GM18507 (cell line): ENCODE measurements around the gene R3HDM2.

ENCODE experiments used
- DNase-seq: peaks from one replicate; pipeline ENCODE4 v3.0.0; 2011; ENCODE audit warnings: low read depth; ENCODE audit not compliant: insufficient read length; ENCODE audit errors: extremely low spot score
- FAIRE-seq: peaks from 2 replicates; lab custom pipeline; 2011; peaks lifted over from hg19 to GRCh38; lab: Jason Lieb, UNC

R3HDM2 gene

GRCh38 chr12:57430931-57431566 is at the start of gene R3HDM2:
R3HDM2 (minus strand) TSS chr12:57431043; CDS start chr12:57310428, 120,615 bp downstream.
- DNase-seq (peak; percentile 95), FAIRE-seq (peak; percentile 96)

DNA sequence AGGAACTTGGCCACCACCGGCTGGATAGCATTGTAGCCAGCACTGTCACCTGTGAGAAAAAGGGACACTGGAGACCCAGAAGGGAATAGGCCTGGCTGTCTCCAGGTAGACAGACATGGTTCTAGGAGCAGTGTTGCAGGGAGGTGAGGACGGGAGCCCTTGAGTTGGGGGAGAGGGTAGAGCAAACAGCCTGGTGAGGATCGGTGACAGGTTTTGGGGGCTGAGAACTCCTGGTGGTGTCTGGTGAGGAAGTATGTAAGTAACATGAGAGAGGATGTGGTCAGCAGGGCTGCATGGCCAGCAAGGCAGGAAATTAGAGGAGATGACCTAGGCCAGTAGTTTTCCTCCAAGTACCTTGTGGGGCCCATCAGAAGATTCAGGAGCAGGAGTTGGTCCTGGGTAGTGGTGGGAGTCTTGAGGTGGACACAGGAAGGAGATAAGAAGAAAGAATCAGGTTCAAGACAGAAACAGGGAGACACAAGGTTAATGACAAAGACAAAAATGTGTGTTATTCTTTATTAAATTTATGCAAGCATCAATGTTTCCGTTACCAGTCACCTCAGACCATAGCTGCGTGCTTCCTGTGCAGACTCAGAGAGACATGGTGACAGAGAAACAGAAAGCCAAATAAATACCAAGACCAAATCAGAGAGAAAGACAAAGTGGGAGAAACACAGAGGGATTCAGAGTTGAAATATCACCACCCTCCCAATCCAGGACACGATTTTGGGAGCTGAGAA is 48.7 kb upstream of the R3HDM2 start, which contains the start of gene ARHGAP9:
Gene ARHGAP9, minus strand, starts transcription at position 491 of the 740 bp plus-strand sequence. Its CDS starts 460 bp downstream, at position 31.
- FAIRE-seq (peak; percentile 91), DNase-seq (no peak)

GRCh38 chr12:57479043-57479375 is 48.2 kb upstream of the R3HDM2 start:
- DNase-seq (no peak), FAIRE-seq (peak; percentile 38)

- DNase-seq, result no peak
- FAIRE-seq, result peak; percentile 94
Observed at GRCh38 chr12:57477710-57478681, 47.2 kb upstream of the R3HDM2 start.

DNA sequence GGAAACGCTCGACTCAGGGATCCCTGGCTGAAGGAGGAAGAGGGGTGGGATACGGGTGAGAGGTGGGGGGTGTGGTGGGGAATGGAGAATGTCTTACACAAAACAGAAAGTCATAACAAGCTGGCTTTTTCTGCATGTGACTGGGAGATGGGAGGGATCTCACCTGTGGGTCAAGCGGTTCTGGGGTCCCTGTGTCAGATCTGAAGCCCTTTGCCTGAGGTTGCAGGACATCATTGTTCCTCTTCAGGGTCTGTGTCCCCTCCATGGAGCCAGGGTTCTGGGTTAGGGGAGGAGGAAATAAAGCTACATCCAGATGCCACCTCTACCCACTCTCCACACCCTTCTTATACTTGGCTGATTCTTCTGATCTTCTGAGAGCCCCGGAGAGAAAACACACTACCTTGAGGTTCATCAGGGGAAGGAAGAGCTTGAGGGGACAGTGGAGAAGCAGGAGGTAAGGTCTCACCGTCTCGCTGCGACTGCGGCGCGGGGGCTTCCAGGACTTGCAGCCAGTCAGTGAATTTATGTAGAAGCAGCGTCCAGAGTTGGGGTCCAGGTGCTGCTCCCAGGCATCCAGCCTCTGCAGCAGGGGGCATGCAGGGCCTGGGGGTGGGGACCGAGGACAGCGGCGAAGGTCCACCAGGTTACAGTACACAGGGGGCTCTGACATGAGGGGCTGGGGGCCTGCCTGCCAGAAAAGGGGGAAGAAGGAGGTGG is 46.3 kb upstream of the R3HDM2 start:
- DNase-seq (no peak), FAIRE-seq (peak; percentile 64)

- FAIRE-seq (peak; percentile 72), DNase-seq (no peak)
Observed at GRCh38 chr12:57476162-57476992, 45.5 kb upstream of the R3HDM2 start.

DNA sequence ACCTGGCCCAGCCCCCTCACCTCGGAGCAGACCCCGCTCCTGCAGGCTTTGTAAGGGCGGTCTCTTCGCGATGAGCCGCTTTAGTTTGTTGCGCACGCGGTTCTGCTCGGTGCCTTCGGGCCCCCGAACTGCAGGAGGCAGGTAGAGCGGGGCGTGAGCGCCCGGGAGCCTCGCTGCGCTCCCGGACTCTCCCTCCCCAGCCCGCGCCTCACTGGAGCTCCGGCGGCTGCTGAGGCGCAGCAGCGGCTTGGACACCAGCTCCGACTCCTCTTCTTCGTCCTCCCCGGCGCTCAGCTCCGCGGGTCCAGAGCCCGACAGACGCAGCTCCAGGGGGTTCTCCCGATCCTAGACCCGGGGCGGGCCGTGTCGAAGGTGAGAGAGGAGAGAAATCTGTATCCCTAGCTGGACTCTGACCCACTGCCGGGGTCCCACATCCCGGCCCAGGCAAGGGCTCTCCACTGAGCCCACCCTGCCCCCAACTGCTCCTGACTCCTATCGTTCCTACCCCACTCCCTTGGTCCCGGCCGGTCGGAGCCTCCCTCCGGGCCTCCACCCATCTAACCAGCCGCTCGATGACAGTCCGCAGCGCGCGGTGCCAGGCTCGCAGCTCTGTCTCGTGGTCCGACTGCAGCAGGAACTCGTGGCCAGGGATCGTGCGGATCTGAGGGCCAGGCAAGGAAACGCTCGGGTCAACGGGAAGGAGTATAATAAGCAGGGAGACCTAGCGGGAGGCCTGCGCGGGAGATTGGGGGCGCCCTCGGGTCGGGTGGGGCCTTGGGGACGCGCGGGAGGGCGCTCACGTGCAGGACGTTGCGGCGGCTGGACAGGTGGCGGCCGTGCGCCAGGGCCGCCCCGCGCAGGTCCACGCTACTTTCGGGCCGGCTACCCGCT is 44.7 kb upstream of the R3HDM2 start:
- DNase-seq (no peak), FAIRE-seq (no peak)

GRCh38 chr12:57474862-57475261 is 44.0 kb upstream of the R3HDM2 start:
- FAIRE-seq, result no peak
- no peak for DNase-seq

DNA sequence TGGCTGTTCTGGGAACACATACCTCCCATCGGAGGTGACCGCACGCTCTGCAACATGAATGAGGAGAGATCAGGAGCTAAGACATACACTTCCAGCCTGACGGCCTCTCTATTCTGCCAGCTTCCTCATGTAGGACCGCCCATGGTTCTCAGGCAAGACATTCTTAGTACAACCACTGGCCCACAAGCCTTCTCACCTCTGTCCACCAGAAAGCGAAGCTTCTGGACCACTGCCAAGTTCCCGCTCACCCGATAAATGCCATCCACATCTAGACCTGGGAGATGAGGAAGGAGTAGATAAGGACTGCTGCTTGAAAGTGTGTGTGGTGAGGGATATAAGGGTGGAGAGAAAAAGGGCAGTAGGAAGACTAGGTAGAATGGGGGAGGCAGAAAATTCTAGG is 43.6 kb upstream of the R3HDM2 start:
- FAIRE-seq, result no peak
- DNase-seq, result no peak

- FAIRE-seq (no peak), DNase-seq (no peak)
Observed at GRCh38 chr12:57473886-57474285, 43.0 kb upstream of the R3HDM2 start.

DNA sequence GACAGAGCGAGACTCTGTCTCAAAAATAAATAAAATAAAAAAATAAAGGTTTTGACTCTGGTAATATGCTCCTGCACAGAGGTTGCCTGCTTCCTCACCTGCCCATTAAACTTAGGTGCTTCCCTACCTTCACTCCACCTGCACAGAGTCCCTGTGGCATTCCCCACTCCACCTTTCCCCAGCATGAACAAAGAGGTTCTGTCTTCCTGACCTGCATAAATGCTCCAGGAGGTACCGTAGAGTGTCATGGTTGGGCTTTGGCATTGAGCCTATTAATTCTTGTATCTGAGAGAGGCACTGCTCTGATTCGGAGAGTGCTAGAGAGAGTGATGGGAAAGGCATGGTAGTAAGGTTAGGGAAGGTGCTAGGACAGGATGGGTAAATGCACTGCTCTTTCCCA is 42.5 kb upstream of the R3HDM2 start:
- FAIRE-seq, result no peak
- no peak for DNase-seq

GRCh38 chr12:57472391-57472790 is 41.5 kb upstream of the R3HDM2 start:
- FAIRE-seq (no peak), DNase-seq (no peak)

- DNase-seq (no peak), FAIRE-seq (no peak)
Observed at GRCh38 chr12:57471661-57472060, 40.8 kb upstream of the R3HDM2 start.

DNA sequence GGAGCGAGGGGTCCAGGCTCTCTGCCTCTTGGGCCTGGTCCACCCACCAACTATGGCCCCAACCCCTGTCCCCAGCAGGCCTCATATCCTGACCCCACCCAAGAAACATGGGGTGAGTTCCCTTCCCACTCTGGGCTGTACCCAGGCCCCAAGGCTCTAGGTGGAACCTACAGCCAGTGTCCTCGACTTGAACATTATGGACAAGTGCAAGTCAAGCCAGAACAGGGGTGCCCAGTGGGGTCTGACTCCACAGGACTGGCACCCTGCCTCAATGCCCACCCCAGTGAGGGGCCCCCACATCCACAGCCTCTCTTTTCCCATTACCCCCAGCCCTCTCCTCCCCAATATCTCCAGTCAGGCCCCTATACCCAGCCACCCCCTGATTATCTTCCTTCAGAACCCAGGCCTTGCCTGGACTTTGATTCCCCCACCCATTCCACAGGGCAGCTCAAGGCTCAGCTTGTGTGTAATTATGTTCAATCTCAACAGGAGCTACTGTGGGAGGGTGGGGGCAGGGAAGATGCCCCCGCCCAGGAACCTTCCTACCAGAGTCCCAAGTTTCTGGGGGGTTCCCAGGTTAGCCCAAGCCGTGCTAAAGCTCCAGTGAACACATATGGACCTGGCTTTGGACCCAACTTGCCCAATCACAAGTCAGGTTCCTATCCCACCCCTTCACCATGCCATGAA is 40.3 kb upstream of the R3HDM2 start:
- DNase-seq, result no peak
- FAIRE-seq, result no peak

GRCh38 chr12:57470286-57470969 is 39.6 kb upstream of the R3HDM2 start:
- DNase-seq, result no peak
- no peak for FAIRE-seq

- FAIRE-seq (no peak), DNase-seq (no peak)
Observed at GRCh38 chr12:57469296-57470164, 38.7 kb upstream of the R3HDM2 start.
